GM19351 (cell line): ENCODE results near the gene NRG3.
A peak's percentile ranks its signal among the peaks of the same experiment; 100 is the strongest.
"Not testable (repeated sequence)": the region's sequence is repeated elsewhere in the genome, so short reads cannot be mapped to it uniquely, and the experiment has no call there.

Source experiments
- ATAC-seq: cut with Tn5 transposase; IDR thresholded peaks from one replicate; pipeline ENCODE4 v1.9.1; 2021; ENCODE audit warnings: mild to moderate bottlenecking, moderate library complexity; ENCODE audit not compliant: unreplicated experiment

NRG3 gene

GRCh38 chr10:81953420-81953819, 78.4 kb downstream of the NRG3 start:
- no peak for ATAC-seq

GRCh38 chr10:81957976-81958375, 83.0 kb downstream of the NRG3 start:
- ATAC-seq: no peak

- ATAC-seq: no peak
These were observed 84.0 kb downstream of the NRG3 start for GRCh38 chr10:81959016-81959415.

GRCh38 chr10:81961451-81962184, 86.6 kb downstream of the NRG3 start:
- no peak for ATAC-seq

- ATAC-seq: no peak
These were observed 88.6 kb downstream of the NRG3 start for GRCh38 chr10:81963606-81964005.

- ATAC-seq: no peak
These were observed 92.7 kb downstream of the NRG3 start for GRCh38 chr10:81967716-81968115.

GRCh38 chr10:81969136-81969535, 94.1 kb downstream of the NRG3 start:
- no peak for ATAC-seq

GRCh38 chr10:81978238-81978637, 103.2 kb downstream of the NRG3 start:
- ATAC-seq: no peak

- ATAC-seq: no peak
These were observed 106.7 kb downstream of the NRG3 start for GRCh38 chr10:81981724-81982123.

GRCh38 chr10:81984428-81984827, 109.4 kb downstream of the NRG3 start:
- no peak for ATAC-seq

GRCh38 chr10:81995254-81995653, 120.3 kb downstream of the NRG3 start:
- no peak for ATAC-seq

- ATAC-seq: no peak
These were observed 121.9 kb downstream of the NRG3 start for GRCh38 chr10:81996927-81997326.

GRCh38 chr10:82020999-82021398, 146.0 kb downstream of the NRG3 start:
- no peak for ATAC-seq

GRCh38 chr10:82027711-82028110, 152.7 kb downstream of the NRG3 start:
- no peak for ATAC-seq

GRCh38 chr10:82037076-82037475, 162.1 kb downstream of the NRG3 start:
- no peak for ATAC-seq

GRCh38 chr10:82038587-82038986, 163.6 kb downstream of the NRG3 start:
- ATAC-seq: no peak

GRCh38 chr10:82040336-82040735, 165.3 kb downstream of the NRG3 start:
- ATAC-seq: no peak

- no peak for ATAC-seq
These were observed 166.0 kb downstream of the NRG3 start for GRCh38 chr10:82041018-82041417.

- no peak for ATAC-seq
These were observed 181.4 kb downstream of the NRG3 start for GRCh38 chr10:82056391-82056790.

- not testable (repeated sequence) for ATAC-seq
These were observed 192.2 kb downstream of the NRG3 start for GRCh38 chr10:82067192-82067591.

GRCh38 chr10:82068501-82068900, 193.5 kb downstream of the NRG3 start:
- ATAC-seq: no peak

GRCh38 chr10:82071231-82071630, 196.2 kb downstream of the NRG3 start:
- ATAC-seq: peak; percentile 70

- no peak for ATAC-seq
These were observed 197.1 kb downstream of the NRG3 start for GRCh38 chr10:82072124-82072523.
